Measurements from ENCODE around the gene BST2. TPM values are rescaled to one million over a fixed set of nuclear protein-coding genes. Genes with fewer than 3 reads are reported as not detected.

The BST2 gene
- polyA plus RNA-seq, 3 donors: 225 to 284 (median 272) TPM

GRCh38 chr19:17419154-17419620, 13.8 kb upstream of the BST2 start:
- H4K20me1 ChIP-seq (ENCODE audit: insufficient read depth, low read length): no peaks in the 10 kb centered on the region
- H3K27ac ChIP-seq (ENCODE audit: low read depth in 1 of 2, low read length in 2 of 2): peak overlapping the region; percentile 59 to 83
- no peak for TF ChIP-seq CTCF (IDR thresholded peaks at IDR 0.05)
- DNase-seq: no peak
- H3K36me3 Mint-ChIP-seq: peaks cover 34 to 50% of the 10 kb centered on the region in 2 donors
- peaks cover 0 to 2% (median 0%) of the 10 kb centered on the region in 3 donors for H3K27me3 Mint-ChIP-seq (ENCODE audit: low read depth in 3 of 3)
- H3K36me3 ChIP-seq (replicated peaks in 1 of 2; ENCODE audit: control insufficient read depth in 1 of 2, insufficient read depth in 2 of 2, low read length in 2 of 2): peaks cover 16 to 40% of the 10 kb centered on the region in 2 donors
- H3K9ac ChIP-seq (ENCODE audit: insufficient read depth, low read length, poor library complexity, severe bottlenecking): peak overlapping the region; percentile 79
- no peaks in the 10 kb centered on the region for H3K9me3 ChIP-seq (replicated peaks in 1 of 2; ENCODE audit: control insufficient read depth in 1 of 2, insufficient read depth in 1 of 2, low read length in 2 of 2)
- no peaks in the 10 kb centered on the region for H3K79me2 ChIP-seq (ENCODE audit: insufficient read depth, low read length)
- WGBS (ENCODE audit: insufficient coverage): 0% methylated on average over 1 of the region's 8 CpGs
- peak overlapping the region; percentile 99 for H2AFZ ChIP-seq (ENCODE audit: insufficient read depth, low read depth, low read length, poor library complexity, severe bottlenecking)
- intact Hi-C loops (cut with micrococcal nuclease): loop anchor here in 1 of 2 donors (2.0 to 5.0 kb wide), 2 partner anchors 14 to 1498 kb away; partner anchors contain the start of genes BST2, COPE and DDX49
- no peaks in the 10 kb centered on the region for H3K27me3 ChIP-seq (ENCODE audit: control insufficient read depth in 2 of 2, insufficient read depth in 2 of 2, low read length in 2 of 2)
- peak overlapping the region; percentile 94 for H3K4me2 ChIP-seq (replicated peaks; ENCODE audit: extremely low read depth, low read length, poor library complexity, severe bottlenecking)
- H3K4me3 ChIP-seq (replicated peaks in 1 of 3; ENCODE audit: low read depth in 2 of 3, low read length in 3 of 3): peak overlapping the region; percentile 54 to 83 (median 65)
- no peaks in the 10 kb centered on the region for H3K9me3 Mint-ChIP-seq
- peak overlapping the region; percentile 81 to 94 for H3K4me3 Mint-ChIP-seq
- peak overlapping the region; percentile 83 to 97 (median 94) for H3K27ac Mint-ChIP-seq
- H3K4me1 ChIP-seq (ENCODE audit: control insufficient read depth in 1 of 2, insufficient read depth in 2 of 2, low read length in 2 of 2): peaks cover 15 to 21% of the 10 kb centered on the region in 2 donors
- H3K4me1 Mint-ChIP-seq: peaks cover 20% of the 10 kb centered on the region

- Histone ChIP-seq H3K9me3 (replicated peaks in 1 of 2; ENCODE audit: control insufficient read depth in 1 of 2, insufficient read depth in 1 of 2, low read length in 2 of 2) (no peaks in the 10 kb centered on the region), H3K4me2 (replicated peaks; ENCODE audit: extremely low read depth, low read length, poor library complexity, severe bottlenecking) (peak overlapping the region; percentile 94), H3K9ac (ENCODE audit: insufficient read depth, low read length, poor library complexity, severe bottlenecking) (no peak overlapping the region), H2AFZ (ENCODE audit: insufficient read depth, low read depth, low read length, poor library complexity, severe bottlenecking) (peak overlapping the region; percentile 99), H3K4me3 (replicated peaks in 1 of 3; ENCODE audit: low read depth in 2 of 3, low read length in 3 of 3) (peak overlapping the region in 1 of 3 experiments; percentile 83), H3K36me3 (replicated peaks in 1 of 2; ENCODE audit: control insufficient read depth in 1 of 2, insufficient read depth in 2 of 2, low read length in 2 of 2) (peaks cover 17 to 40% of the 10 kb centered on the region in 2 donors), H3K4me1 (ENCODE audit: control insufficient read depth in 1 of 2, insufficient read depth in 2 of 2, low read length in 2 of 2) (peaks cover 15 to 21% of the 10 kb centered on the region in 2 donors), H3K27me3 (ENCODE audit: control insufficient read depth in 2 of 2, insufficient read depth in 2 of 2, low read length in 2 of 2) (no peaks in the 10 kb centered on the region), H4K20me1 (ENCODE audit: insufficient read depth, low read length) (no peaks in the 10 kb centered on the region), H3K27ac (ENCODE audit: low read depth in 1 of 2, low read length in 2 of 2) (no peak overlapping the region), H3K79me2 (ENCODE audit: insufficient read depth, low read length) (no peaks in the 10 kb centered on the region)
- Mint-ChIP-seq H3K4me1 (peaks cover 20% of the 10 kb centered on the region), H3K36me3 (peaks cover 35 to 51% of the 10 kb centered on the region in 2 donors), H3K4me3 (no peak overlapping the region), H3K9me3 (no peaks in the 10 kb centered on the region), H3K27ac (peak overlapping the region in 3 of 7 donors; percentile 41 to 96 (median 94)), H3K27me3 (ENCODE audit: low read depth in 3 of 3) (peaks cover 0 to 2% (median 0%) of the 10 kb centered on the region in 3 donors)
- intact Hi-C loops (cut with micrococcal nuclease): loop anchor here in 1 of 2 donors (2.0 to 5.0 kb wide), 2 partner anchors 14 to 1499 kb away; partner anchors contain the start of genes BST2, COPE and DDX49
- no CpG with 5 or more reads among the region's 3 CpGs for WGBS (ENCODE audit: insufficient coverage)
- DNase-seq: no peak
- TF ChIP-seq CTCF (IDR thresholded peaks at IDR 0.05): no peak
These were observed 13.3 kb upstream of the BST2 start for GRCh38 chr19:17418710-17419109.

Data from CD14-positive monocyte (primary cell).